Adipose tissue (tissue), 3 donors: ENCODE measurements around the gene PLD1. TPM values are rescaled to one million over a fixed set of nuclear protein-coding genes. Genes with fewer than 3 reads are reported as not detected.

Experiments used
- H3K27ac ChIP-seq: one replicate; pipeline ENCODE4 v1.5.1; 2013; ENCODE audit warnings: low read depth, low read length
- WGBS, 3 donors: extraction: QIAGEN DNeasy Blood & Tissue Kit; methylation state at CpG; one replicate each; pipeline ENCODE4 v1.1.7; 2013; 5-methylcytosine and 5-hydroxymethylcytosine counted together
- polyA plus RNA-seq, 3 donors: library from polyadenylated mRNA; stranded (reverse); fragments of 200-250 nt; gene quantifications; one replicate each; pipeline ENCODE4 v1.2.3, GENCODE V29; 2013
- donor health status: healthy with polysubstance abuse.
- donor health status: Bipolar disorder and iron deficiency.
- donor health status: healthy.

The PLD1 gene
- polyA plus RNA-seq, 3 donors: 5.4 to 11.9 (median 10.6) TPM

- 93 to 100% (median 100%) methylated on average over 1 of the region's 1 CpG for WGBS, 3 donors
- H3K27ac ChIP-seq: no peak overlapping the region
Observed at GRCh38 chr3:171786997-171787396, 23.3 kb downstream of the PLD1 start.

DNA sequence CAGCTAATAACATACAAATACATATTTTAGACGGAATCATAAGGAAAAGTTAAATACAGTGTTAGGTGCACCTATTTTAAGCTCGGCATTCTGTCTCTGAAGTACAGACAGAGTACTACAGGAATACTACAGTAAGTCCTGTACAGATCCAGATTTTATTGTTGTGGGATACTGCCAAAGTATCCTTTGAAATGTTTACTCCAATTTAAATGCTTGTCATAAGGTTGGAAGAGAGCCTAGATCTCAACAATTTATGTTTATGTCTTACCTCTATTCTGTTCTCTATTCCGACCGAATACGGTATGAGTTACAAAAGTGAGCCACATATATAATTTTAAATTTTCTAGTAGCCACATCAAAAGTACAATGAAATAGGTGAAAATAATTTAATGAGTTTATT lies 25.3 kb downstream of the PLD1 start:
- H3K27ac ChIP-seq: no peak overlapping the region
- 92 to 96% (median 95%) methylated on average over 5 of the region's 5 CpGs for WGBS, 3 donors

- no peak overlapping the region for H3K27ac ChIP-seq
- WGBS, 3 donors: 89 to 94% (median 92%) methylated on average over 2 of the region's 2 CpGs
Observed at GRCh38 chr3:171784387-171784786, 25.9 kb downstream of the PLD1 start.

DNA sequence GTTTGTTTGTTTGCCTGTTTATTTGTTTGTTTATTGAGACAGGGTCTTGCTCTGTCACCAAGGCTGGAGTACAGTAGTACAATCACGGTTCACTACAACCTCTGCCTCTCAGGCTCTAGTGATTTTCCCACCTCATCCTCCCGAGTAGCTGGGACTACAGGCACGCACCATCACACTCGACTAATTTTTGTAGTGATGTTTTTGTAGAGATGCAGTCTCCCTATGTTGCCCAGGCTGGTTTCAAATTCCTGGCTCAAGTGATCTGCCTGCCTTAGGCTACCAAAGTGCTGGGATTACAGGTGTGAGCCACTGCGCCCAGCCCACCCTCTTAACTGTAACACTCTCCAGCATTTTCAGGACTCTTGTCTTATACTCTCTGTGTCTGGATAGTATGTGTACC lies 26.7 kb downstream of the PLD1 start:
- H3K27ac ChIP-seq: no peak overlapping the region
- WGBS, 3 donors: 74 to 77% (median 75%) methylated on average over 5 of the region's 5 CpGs

GRCh38 chr3:171783086-171783485 lies 27.2 kb downstream of the PLD1 start:
- H3K27ac ChIP-seq: no peak overlapping the region
- 69 to 96% (median 85%) methylated on average over 2 of the region's 2 CpGs for WGBS, 3 donors

DNA sequence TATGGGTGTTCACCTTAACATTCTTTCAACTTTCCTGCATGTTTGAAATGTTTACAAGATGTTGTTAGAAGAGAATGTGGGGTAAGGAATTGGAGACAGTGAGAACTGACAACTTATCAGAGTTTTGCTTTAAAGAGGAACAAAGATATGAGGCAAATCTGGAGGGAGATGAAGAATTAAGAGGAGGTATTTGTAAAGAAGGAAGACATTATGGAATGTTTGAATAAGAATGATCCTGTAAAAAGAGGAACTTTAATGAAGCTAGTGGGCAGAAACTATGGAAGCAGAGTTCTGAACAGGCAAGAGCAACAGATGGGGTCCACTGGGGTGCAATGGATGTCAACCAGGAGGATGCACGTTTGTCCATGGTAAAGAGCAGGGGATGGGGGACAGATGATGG lies 27.7 kb downstream of the PLD1 start:
- WGBS, 3 donors: 60 to 63% (median 62%) methylated on average over 1 of the region's 1 CpG
- no peak overlapping the region for H3K27ac ChIP-seq

DNA sequence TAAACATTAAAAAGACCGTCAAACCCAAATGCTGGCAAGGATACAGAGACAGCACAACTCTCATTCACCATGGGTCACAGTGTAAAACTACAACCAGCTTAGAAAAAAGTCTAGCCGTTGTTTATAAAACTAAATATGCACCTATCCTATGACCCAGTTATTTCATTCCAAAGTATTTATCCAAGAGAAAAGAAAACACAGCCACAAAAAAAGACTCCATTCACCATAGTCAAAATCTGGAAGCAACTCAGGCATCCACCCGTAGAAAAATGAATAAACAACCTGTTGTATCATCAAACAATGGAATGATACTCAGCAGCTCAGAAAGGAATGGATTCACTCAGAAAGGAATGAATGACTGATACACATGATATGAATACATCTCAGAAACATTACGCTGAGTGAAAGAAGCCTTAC lies 28.6 kb downstream of the PLD1 start:
- no peak overlapping the region for H3K27ac ChIP-seq
- WGBS, 3 donors: 68 to 86% (median 73%) methylated on average over 4 of the region's 4 CpGs

- no peak overlapping the region for H3K27ac ChIP-seq
- WGBS, 3 donors: 81 to 87% (median 86%) methylated on average over 5 of the region's 5 CpGs
Observed at GRCh38 chr3:171778493-171778892, 31.8 kb downstream of the PLD1 start.

GRCh38 chr3:171777596-171777995 lies 32.7 kb downstream of the PLD1 start:
- WGBS, 3 donors: 53 to 85% (median 58%) methylated on average over 4 of the region's 4 CpGs
- H3K27ac ChIP-seq: no peak overlapping the region

DNA sequence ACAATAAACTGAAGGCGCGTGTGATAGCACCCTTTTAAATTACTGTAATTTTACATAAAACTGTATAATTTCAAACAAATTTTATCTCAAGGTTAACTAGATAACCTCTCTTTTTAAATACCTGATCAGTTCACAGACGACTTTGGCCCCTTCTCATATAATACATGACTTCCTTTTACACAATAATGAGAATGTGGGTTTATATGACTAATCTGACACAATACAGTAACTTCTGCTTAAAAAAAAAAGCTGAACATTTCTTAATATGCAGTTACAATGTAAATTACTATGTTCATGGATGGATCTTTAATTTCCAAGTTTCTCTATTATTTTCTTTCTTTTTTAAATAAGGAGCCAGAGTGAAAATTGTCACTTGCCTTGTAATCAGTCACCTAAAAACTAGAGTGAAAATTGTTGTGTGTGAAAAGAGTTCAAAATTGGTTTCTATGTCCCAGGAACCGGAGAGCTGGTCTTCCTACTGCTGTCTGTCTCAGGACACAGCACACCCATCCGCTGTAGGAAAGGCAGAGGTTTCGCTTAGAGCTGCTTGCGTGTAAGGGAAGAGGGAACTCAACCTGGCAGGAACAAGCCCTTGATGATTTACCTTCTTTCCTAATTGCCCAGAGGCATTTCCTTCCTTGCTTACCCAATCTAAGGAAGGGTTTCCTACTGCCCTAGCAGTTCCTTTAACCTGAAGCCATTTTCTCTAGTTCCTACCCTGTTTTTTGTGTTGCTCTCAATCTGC lies 33.3 kb downstream of the PLD1 start:
- no peak overlapping the region for H3K27ac ChIP-seq
- 54 to 80% (median 60%) methylated on average over 7 of the region's 7 CpGs for WGBS, 3 donors

GRCh38 chr3:171776411-171776810 lies 33.9 kb downstream of the PLD1 start:
- 60 to 68% (median 63%) methylated on average over 3 of the region's 3 CpGs for WGBS, 3 donors

DNA sequence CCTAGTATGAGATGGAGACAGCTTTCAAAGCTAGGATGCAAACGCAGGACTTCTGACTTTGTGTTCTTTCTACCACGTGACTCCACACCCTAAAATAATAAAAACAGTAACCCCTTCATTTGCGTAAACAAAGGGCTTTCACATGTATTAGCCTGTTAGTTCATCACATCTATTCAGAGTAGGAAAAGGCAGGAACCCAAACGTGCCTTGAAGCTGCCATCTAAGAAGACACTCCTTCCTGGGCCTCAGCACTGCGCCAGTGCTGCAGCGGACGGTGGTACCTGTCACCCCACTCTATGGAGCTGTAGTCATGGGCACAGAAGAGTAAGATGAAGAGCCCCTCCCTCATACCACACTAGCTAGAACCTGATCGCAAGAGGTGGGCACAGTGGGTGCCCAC lies 34.3 kb downstream of the PLD1 start:
- 87 to 89% (median 88%) methylated on average over 8 of the region's 8 CpGs for WGBS, 3 donors
- H3K27ac ChIP-seq: no peak overlapping the region

More at GRCh38 chr3:171776411-171776810, 33.9 kb downstream of the PLD1 start:
- H3K27ac ChIP-seq: no peak overlapping the region

- H3K27ac ChIP-seq: no peak overlapping the region
- WGBS, 3 donors: 78 to 88% (median 83%) methylated on average over 6 of the region's 6 CpGs
Observed at GRCh38 chr3:171774521-171774920, 35.8 kb downstream of the PLD1 start.

DNA sequence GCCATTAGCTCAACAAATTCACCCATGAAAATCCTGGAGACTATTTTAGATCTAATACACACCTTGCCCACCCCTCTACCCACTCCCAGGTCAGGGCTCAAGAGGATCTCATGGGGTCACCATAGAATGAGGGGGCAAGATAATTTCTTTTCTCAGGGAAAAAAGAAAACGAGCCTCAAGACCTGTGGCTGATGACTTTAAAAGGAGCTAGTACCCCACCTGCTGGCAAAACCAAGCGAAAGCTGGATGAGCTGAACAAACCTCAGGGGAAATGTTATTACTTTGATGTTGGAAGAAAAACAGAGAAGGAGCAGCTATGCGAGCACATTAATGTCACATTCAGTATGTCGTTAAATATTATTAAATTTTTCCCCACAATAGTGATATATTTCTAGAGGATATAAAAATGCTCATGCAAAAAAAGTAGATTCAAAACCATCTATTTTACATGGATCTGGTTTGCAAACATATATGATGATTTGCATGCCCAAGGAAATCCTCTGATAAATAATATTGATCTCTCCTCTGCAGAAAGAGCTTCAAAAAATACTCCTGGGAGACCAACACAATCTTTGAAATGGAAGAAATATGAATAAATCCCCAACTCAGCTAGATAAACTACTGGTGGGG lies 37.7 kb downstream of the PLD1 start:
- no peak overlapping the region for H3K27ac ChIP-seq
- WGBS, 3 donors: 1 to 4% (median 3%) methylated on average over 4 of the region's 4 CpGs

- WGBS, 3 donors: 28 to 54% (median 47%) methylated on average over 10 of the region's 10 CpGs
- H3K27ac ChIP-seq: no peak overlapping the region
Observed at GRCh38 chr3:171770689-171771620, 39.3 kb downstream of the PLD1 start.

DNA sequence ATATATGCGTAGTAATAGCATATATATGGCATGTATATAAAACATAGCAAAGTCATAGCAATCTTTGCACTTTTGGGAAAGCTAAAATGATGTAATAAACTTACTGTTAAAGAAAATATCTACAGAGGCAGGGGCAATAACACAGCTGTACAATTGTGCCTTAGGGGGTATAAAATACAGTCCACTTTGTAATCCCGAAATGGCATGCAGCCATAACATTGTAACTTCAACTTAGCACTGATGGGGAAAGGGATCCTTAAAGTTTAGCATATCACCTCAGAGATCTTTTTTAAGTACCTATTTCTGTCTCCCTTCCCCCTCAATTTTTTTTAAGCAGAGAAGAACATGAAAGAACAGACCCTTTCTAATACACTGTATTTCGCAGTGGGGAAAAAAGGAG lies 40.8 kb downstream of the PLD1 start:
- 52 to 79% (median 74%) methylated on average over 3 of the region's 3 CpGs for WGBS, 3 donors
- H3K27ac ChIP-seq: no peak overlapping the region

GRCh38 chr3:171768986-171769385 lies 41.3 kb downstream of the PLD1 start:
- WGBS, 3 donors: 48 to 56% (median 50%) methylated on average over 4 of the region's 4 CpGs
- H3K27ac ChIP-seq: no peak overlapping the region

DNA sequence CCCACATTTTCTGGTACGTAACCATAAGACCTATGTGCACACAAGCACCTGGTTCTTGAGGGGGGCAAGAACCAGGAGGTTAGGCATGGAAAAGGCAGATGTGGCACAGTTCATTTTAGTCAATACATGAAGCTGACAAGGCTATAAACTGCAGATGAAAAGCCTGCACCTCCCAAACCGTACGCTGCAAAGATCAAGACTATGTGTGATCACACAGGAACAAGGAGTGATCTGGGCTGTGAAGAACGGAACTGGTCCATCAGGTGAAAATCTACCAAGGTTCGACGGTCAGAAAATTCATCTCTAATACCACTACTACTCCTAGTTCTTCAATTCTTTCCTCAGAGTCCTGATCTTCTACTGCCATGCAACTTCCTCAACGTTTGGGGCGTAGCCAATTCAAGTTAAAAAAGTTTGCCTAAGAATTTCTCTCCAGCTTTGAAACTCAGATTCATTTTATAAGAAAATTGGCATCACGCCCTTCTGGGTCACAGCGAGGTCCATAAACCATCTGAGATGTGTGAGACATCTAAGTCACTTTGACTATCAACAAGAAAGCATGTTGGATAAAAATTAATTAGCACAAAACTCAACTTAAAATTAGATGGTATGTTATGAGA lies 41.9 kb downstream of the PLD1 start:
- H3K27ac ChIP-seq: no peak overlapping the region
- 57 to 64% (median 58%) methylated on average over 10 of the region's 10 CpGs for WGBS, 3 donors

DNA sequence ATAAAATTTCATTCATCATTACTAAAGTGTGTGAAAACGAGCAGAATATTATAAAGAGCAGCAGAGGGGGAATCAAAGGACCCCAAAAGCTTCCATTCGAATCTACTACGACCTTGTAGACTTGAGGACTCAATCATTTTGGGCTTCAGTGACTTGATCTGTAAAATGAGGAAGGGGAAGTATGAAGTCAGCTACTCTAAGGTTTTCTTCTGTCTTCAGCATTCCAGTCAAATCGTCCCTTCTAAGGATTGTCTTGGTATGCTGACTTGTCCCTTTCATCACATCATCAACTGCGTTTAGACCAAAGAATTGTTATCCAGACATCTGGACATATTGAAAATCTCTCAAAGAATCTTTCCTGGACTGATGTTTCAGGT lies 44.8 kb downstream of the PLD1 start:
- 80 to 85% (median 82%) methylated on average over 5 of the region's 5 CpGs for WGBS, 3 donors
- H3K27ac ChIP-seq: no peak overlapping the region
